Activated T-helper 17 cell treated with anti-CD3 and anti-CD28 coated beads, Interleukin-2, amount 50 U/mL, for 72 hours (primary cell): ENCODE results near the gene BMP2. TPM values are rescaled to one million over a fixed set of nuclear protein-coding genes. Genes with fewer than 3 reads are reported as not detected.

Experiments used
- ATAC-seq: fragments of 150-1000 bp; cut with Tn5 transposase; replicated peaks from 2 replicates; pipeline ENCODE4 v1.10.0; 2021; ENCODE audit warnings: mild to moderate bottlenecking, moderate library complexity
- H3K27ac Mint-ChIP-seq: one replicate; pipeline ENCODE4 v1.8.0; 2022; ENCODE audit warnings: mixed read lengths
- H3K27me3 Mint-ChIP-seq: one replicate; pipeline ENCODE4 v1.8.0; 2022; ENCODE audit warnings: mixed read lengths
- H3K36me3 Mint-ChIP-seq: one replicate; pipeline ENCODE4 v1.8.0; 2022; ENCODE audit warnings: low read depth, mild to moderate bottlenecking, mixed read lengths
- H3K4me1 Mint-ChIP-seq: one replicate; pipeline ENCODE4 v1.8.0; 2022; ENCODE audit warnings: mixed read lengths
- H3K4me3 Mint-ChIP-seq: one replicate; pipeline ENCODE4 v1.8.0; 2022; ENCODE audit warnings: mild to moderate bottlenecking, mixed read lengths
- H3K9me3 Mint-ChIP-seq: one replicate; pipeline ENCODE4 v1.8.0; 2022; ENCODE audit warnings: mixed read lengths
- total RNA-seq, 2 donors: library from RNA; stranded (reverse); gene quantifications; one replicate each; pipeline ENCODE4 v1.2.3, GENCODE V29; 2022

BMP2 gene
- total RNA-seq, 2 donors from 2014 or later: not detected

GRCh38 chr20:6786548-6786947, 19.1 kb downstream of the BMP2 start:
- ATAC-seq: no peak
- Mint-ChIP-seq H3K36me3 (no peaks in the 10 kb centered on the region), H3K4me1 (no peaks in the 10 kb centered on the region), H3K4me3 (no peak overlapping the region), H3K27me3 (no peaks in the 10 kb centered on the region), H3K9me3 (no peaks in the 10 kb centered on the region), H3K27ac (no peak overlapping the region)

GRCh38 chr20:6792789-6793188, 25.3 kb downstream of the BMP2 start:
- Mint-ChIP-seq H3K27me3 (no peaks in the 10 kb centered on the region), H3K4me1 (no peaks in the 10 kb centered on the region), H3K27ac (no peak overlapping the region), H3K36me3 (no peaks in the 10 kb centered on the region), H3K9me3 (no peaks in the 10 kb centered on the region), H3K4me3 (no peak overlapping the region)
- ATAC-seq: no peak

- peaks cover 14% of the 10 kb centered on the region for H3K9me3 Mint-ChIP-seq
- no peak overlapping the region for H3K4me3 Mint-ChIP-seq
- H3K36me3 Mint-ChIP-seq: no peaks in the 10 kb centered on the region
- no peak overlapping the region for H3K27ac Mint-ChIP-seq
- no peak for ATAC-seq
- H3K27me3 Mint-ChIP-seq: no peaks in the 10 kb centered on the region
- H3K4me1 Mint-ChIP-seq: no peaks in the 10 kb centered on the region
Measured at GRCh38 chr20:6802227-6802626, 34.7 kb downstream of the BMP2 start.

DNA sequence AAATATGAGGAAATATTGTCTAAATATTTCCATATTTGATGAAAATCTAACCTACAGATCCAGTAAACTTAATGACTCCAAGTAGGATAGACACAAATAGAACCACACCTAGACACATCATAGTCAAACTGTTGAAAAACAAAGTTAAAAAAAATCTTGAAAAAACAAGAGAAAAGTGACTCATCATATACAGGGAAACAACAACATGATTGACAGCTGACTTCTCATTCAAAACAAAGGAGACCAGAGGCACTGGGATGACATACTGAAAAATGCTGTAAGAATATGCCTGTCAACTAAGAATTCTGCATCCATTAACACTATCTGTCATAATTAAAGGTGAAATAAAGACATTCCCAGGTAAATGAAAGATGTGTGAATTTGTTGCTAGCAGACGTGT, 38.8 kb downstream of the BMP2 start:
- H3K4me3 Mint-ChIP-seq: no peak overlapping the region
- no peaks in the 10 kb centered on the region for H3K36me3 Mint-ChIP-seq
- H3K27ac Mint-ChIP-seq: no peak overlapping the region
- no peak for ATAC-seq
- H3K9me3 Mint-ChIP-seq: peaks cover 14% of the 10 kb centered on the region
- H3K27me3 Mint-ChIP-seq: no peaks in the 10 kb centered on the region
- no peaks in the 10 kb centered on the region for H3K4me1 Mint-ChIP-seq

- ATAC-seq: no peak
- Mint-ChIP-seq H3K9me3 (peaks cover under 1% of the 10 kb centered on the region), H3K27me3 (no peaks in the 10 kb centered on the region), H3K36me3 (no peaks in the 10 kb centered on the region), H3K27ac (no peak overlapping the region), H3K4me3 (no peak overlapping the region), H3K4me1 (no peaks in the 10 kb centered on the region)
Measured at GRCh38 chr20:6811262-6812035, 44.0 kb downstream of the BMP2 start.

GRCh38 chr20:6812530-6812929, 45.0 kb downstream of the BMP2 start:
- Mint-ChIP-seq H3K4me1 (no peaks in the 10 kb centered on the region), H3K27ac (no peak overlapping the region), H3K4me3 (no peak overlapping the region), H3K9me3 (no peaks in the 10 kb centered on the region), H3K27me3 (no peaks in the 10 kb centered on the region), H3K36me3 (no peaks in the 10 kb centered on the region)
- ATAC-seq: no peak

- Mint-ChIP-seq H3K36me3 (no peaks in the 10 kb centered on the region), H3K27ac (no peak overlapping the region), H3K27me3 (no peaks in the 10 kb centered on the region), H3K4me1 (no peaks in the 10 kb centered on the region), H3K9me3 (peaks cover 4% of the 10 kb centered on the region), H3K4me3 (no peak overlapping the region)
- ATAC-seq: no peak
Measured at GRCh38 chr20:6814945-6815344, 47.5 kb downstream of the BMP2 start.

GRCh38 chr20:6818033-6818808, 50.7 kb downstream of the BMP2 start:
- Mint-ChIP-seq H3K36me3 (no peaks in the 10 kb centered on the region), H3K9me3 (peaks cover 4% of the 10 kb centered on the region), H3K27ac (no peak overlapping the region), H3K27me3 (no peaks in the 10 kb centered on the region), H3K4me3 (no peak overlapping the region), H3K4me1 (no peaks in the 10 kb centered on the region)
- ATAC-seq: no peak

- no peak for ATAC-seq
- Mint-ChIP-seq H3K4me1 (no peaks in the 10 kb centered on the region), H3K27ac (no peak overlapping the region), H3K4me3 (no peak overlapping the region), H3K36me3 (no peaks in the 10 kb centered on the region), H3K27me3 (no peaks in the 10 kb centered on the region), H3K9me3 (peaks cover 4% of the 10 kb centered on the region)
Measured at GRCh38 chr20:6819599-6819998, 52.1 kb downstream of the BMP2 start.

GRCh38 chr20:6824401-6824800, 56.9 kb downstream of the BMP2 start:
- Mint-ChIP-seq H3K36me3 (no peaks in the 10 kb centered on the region), H3K27me3 (no peaks in the 10 kb centered on the region), H3K4me1 (no peaks in the 10 kb centered on the region), H3K27ac (no peak overlapping the region), H3K9me3 (peaks cover under 1% of the 10 kb centered on the region), H3K4me3 (no peak overlapping the region)
- no peak for ATAC-seq

DNA sequence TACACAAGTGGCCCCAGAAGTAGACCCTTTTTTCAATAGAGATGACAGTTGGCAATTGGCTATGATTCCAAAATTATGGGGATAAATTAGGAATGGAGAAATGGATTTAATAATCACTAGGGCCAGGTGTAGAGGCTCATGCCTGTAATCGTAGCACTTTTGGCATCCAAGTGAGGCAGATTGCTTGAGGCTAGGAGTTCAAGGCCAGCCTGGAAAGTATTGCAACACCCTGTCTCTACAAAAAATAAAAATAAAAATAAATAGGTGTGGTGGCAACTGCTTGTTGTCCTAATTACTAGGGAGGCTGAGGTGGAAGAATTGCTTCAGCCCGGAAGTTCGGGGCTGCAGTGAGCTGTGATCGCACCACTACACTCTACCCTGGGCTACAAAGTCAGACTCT, 60.0 kb downstream of the BMP2 start:
- ATAC-seq: no peak
- no peak overlapping the region for H3K27ac Mint-ChIP-seq
- no peaks in the 10 kb centered on the region for H3K36me3 Mint-ChIP-seq
- no peaks in the 10 kb centered on the region for H3K9me3 Mint-ChIP-seq
- no peaks in the 10 kb centered on the region for H3K4me1 Mint-ChIP-seq
- H3K4me3 Mint-ChIP-seq: no peak overlapping the region
- no peaks in the 10 kb centered on the region for H3K27me3 Mint-ChIP-seq

GRCh38 chr20:6828794-6829423, 61.4 kb downstream of the BMP2 start:
- no peaks in the 10 kb centered on the region for H3K4me1 Mint-ChIP-seq
- no peaks in the 10 kb centered on the region for H3K27me3 Mint-ChIP-seq
- no peaks in the 10 kb centered on the region for H3K36me3 Mint-ChIP-seq
- H3K9me3 Mint-ChIP-seq: no peaks in the 10 kb centered on the region
- H3K27ac Mint-ChIP-seq: no peak overlapping the region
- ATAC-seq: peak; percentile 49
- no peak overlapping the region for H3K4me3 Mint-ChIP-seq

GRCh38 chr20:6829510-6830116, 62.1 kb downstream of the BMP2 start:
- Mint-ChIP-seq H3K4me1 (no peaks in the 10 kb centered on the region), H3K4me3 (no peak overlapping the region), H3K27me3 (no peaks in the 10 kb centered on the region), H3K9me3 (no peaks in the 10 kb centered on the region), H3K36me3 (no peaks in the 10 kb centered on the region), H3K27ac (no peak overlapping the region)
- no peak for ATAC-seq
